Bronchial epithelial cell (primary cell): ENCODE results near the gene LMO1. TPM values are rescaled to one million over a fixed set of nuclear protein-coding genes. Genes with fewer than 3 reads are reported as not detected.
A peak's percentile ranks its signal among the peaks of the same experiment; 100 is the strongest.

Source experiments
- DNase-seq: peaks from one replicate; pipeline ENCODE4 v3.0.0-alpha.2; 2010; ENCODE audit warnings: low read depth
- FAIRE-seq: peaks from 2 replicates; lab custom pipeline; 2011; peaks lifted over from hg19 to GRCh38; lab: Jason Lieb, UNC
- H3K27me3 ChIP-seq: 2 replicates; pipeline ENCODE4 v1.5.1; 2011; ENCODE audit warnings: low read length; ENCODE audit not compliant: control insufficient read depth, insufficient read depth
- H3K36me3 ChIP-seq: 2 replicates; pipeline ENCODE4 v1.5.1; 2011; ENCODE audit warnings: low read length; ENCODE audit not compliant: control insufficient read depth, insufficient read depth
- H3K4me3 ChIP-seq: 2 replicates; pipeline ENCODE4 v1.5.1; 2011; ENCODE audit warnings: mild to moderate bottlenecking, low read depth, low read length, control low read depth
- CTCF ChIP-seq: IDR thresholded peaks from 2 replicates; pipeline ENCODE4 v1.5.1; 2011; ENCODE audit warnings: mild to moderate bottlenecking, moderate library complexity, low read length, control low read depth, inconsistent platforms; ENCODE audit not compliant: insufficient read depth, severe bottlenecking
- total RNA-seq: library from RNA; depleted of rRNA; stranded (reverse); fragments of >200 nt; gene quantifications from 2 replicates; pipeline ENCODE4 v1.2.1, GENCODE V29; 2014

LMO1 gene
- total RNA-seq, 1 donor from 2014 or later = not detected

- DNase-seq = peak; percentile 83
- H3K4me3 ChIP-seq = no peak overlapping the region
- no peaks in the 10 kb centered on the region for H3K36me3 ChIP-seq
- peaks cover 14% of the 10 kb centered on the region for H3K27me3 ChIP-seq
- TF ChIP-seq CTCF = no peak
- no peak for FAIRE-seq
These were observed 9.6 kb upstream of the LMO1 start for GRCh38 chr11:8273287-8273686.

- FAIRE-seq (no peak), DNase-seq (no peak)
- no peaks in the 10 kb centered on the region for H3K36me3 ChIP-seq
- H3K4me3 ChIP-seq = no peak overlapping the region
- no peak for TF ChIP-seq CTCF
- H3K27me3 ChIP-seq = peaks cover 23% of the 10 kb centered on the region
These were observed 7.6 kb upstream of the LMO1 start for GRCh38 chr11:8271106-8271886.

GRCh38 chr11:8269636-8270035 is 6.0 kb upstream of the LMO1 start:
- peaks cover 27% of the 10 kb centered on the region for H3K27me3 ChIP-seq
- DNase-seq = no peak
- H3K4me3 ChIP-seq = no peak overlapping the region
- H3K36me3 ChIP-seq = no peaks in the 10 kb centered on the region
- FAIRE-seq = no peak
- no peak for TF ChIP-seq CTCF

- Histone ChIP-seq H3K4me3 (no peak overlapping the region), H3K27me3 (peaks cover 27% of the 10 kb centered on the region), H3K36me3 (no peaks in the 10 kb centered on the region)
- no peak for FAIRE-seq
- DNase-seq = no peak
- no peak for TF ChIP-seq CTCF
These were observed 5.1 kb upstream of the LMO1 start for GRCh38 chr11:8268530-8269400.

- no peak for TF ChIP-seq CTCF
- Histone ChIP-seq H3K27me3 (peaks cover 27% of the 10 kb centered on the region), H3K4me3 (peak overlapping the region; percentile 27), H3K36me3 (no peaks in the 10 kb centered on the region)
- no peak for DNase-seq
- no peak for FAIRE-seq
These were observed 4.3 kb upstream of the LMO1 start for GRCh38 chr11:8267831-8268529.
